Endodermal cell (in vitro differentiated cells): ENCODE data around the gene DGKD. TPM values are rescaled to one million over a fixed set of nuclear protein-coding genes. Genes with fewer than 3 reads are reported as not detected.

Experiments used
- DNase-seq: peaks from one replicate; pipeline ENCODE4 v3.0.0-alpha.2; 2017
- H3K27ac ChIP-seq: 2 replicates; pipeline ENCODE4 v1.5.1; 2013; ENCODE audit warnings: mild to moderate bottlenecking, low read depth, low read length, moderate library complexity
- H3K27me3 ChIP-seq: 2 replicates; pipeline ENCODE4 v1.6.1; 2013; ENCODE audit warnings: mild to moderate bottlenecking, low read length, moderate library complexity; ENCODE audit not compliant: insufficient read depth, control insufficient read depth, poor library complexity, severe bottlenecking
- H3K36me3 ChIP-seq: 2 replicates; pipeline ENCODE4 v1.7.0; 2013; ENCODE audit warnings: mild to moderate bottlenecking, low read length, moderate library complexity; ENCODE audit not compliant: control insufficient read depth, insufficient read depth
- H3K4me1 ChIP-seq: one replicate; pipeline ENCODE4 v1.7.0; 2013; ENCODE audit warnings: low read length; ENCODE audit not compliant: control insufficient read depth, insufficient read depth
- H3K4me3 ChIP-seq: 2 replicates; pipeline ENCODE4 v1.5.1; 2013; ENCODE audit warnings: mild to moderate bottlenecking, low read length, moderate library complexity
- H3K9ac ChIP-seq: 2 replicates; pipeline ENCODE4 v1.6.1; 2013; ENCODE audit warnings: mild to moderate bottlenecking, low read length, moderate library complexity; ENCODE audit not compliant: poor library complexity, severe bottlenecking; ENCODE audit errors: extremely low read depth
- H3K9me3 ChIP-seq: 2 replicates; pipeline ENCODE4 v1.6.1; 2013; ENCODE audit warnings: mild to moderate bottlenecking, low read length, moderate library complexity; ENCODE audit not compliant: control insufficient read depth
- H3K27ac Mint-ChIP-seq: 2 replicates; pipeline ENCODE4 v1.8.0; 2020; ENCODE audit warnings: mixed read lengths
- H3K27me3 Mint-ChIP-seq: 2 replicates; pipeline ENCODE4 v1.8.0; 2021; ENCODE audit warnings: mild to moderate bottlenecking, mixed read lengths; ENCODE audit not compliant: insufficient read depth
- H3K36me3 Mint-ChIP-seq: 2 replicates; pipeline ENCODE4 v1.8.0; 2020; ENCODE audit warnings: low read depth, mixed read lengths
- H3K4me1 Mint-ChIP-seq: 2 replicates; pipeline ENCODE4 v1.8.0; 2020; ENCODE audit warnings: mixed read lengths
- H3K4me3 Mint-ChIP-seq: 2 replicates; pipeline ENCODE4 v1.8.0; 2020; ENCODE audit warnings: mild to moderate bottlenecking, moderate library complexity, mixed read lengths
- H3K9me3 Mint-ChIP-seq: 2 replicates; pipeline ENCODE4 v1.8.0; 2020; ENCODE audit warnings: mild to moderate bottlenecking, mixed read lengths
- WGBS, 2 experiments: methylation state at CpG; one replicate each; pipeline versions ENCODE4 v1.1.5 to v1.1.7; 2013; ENCODE audit warnings: missing lambda C conversion rate in 2 of 2, mixed read lengths in 1 of 2; ENCODE audit not compliant: insufficient coverage in 1 of 2, insufficient read length in 1 of 2; 5-methylcytosine and 5-hydroxymethylcytosine counted together
- total RNA-seq, 2 donors: library from RNA; stranded (reverse); fragmentation: NEBNext Ultra II Directional in 1 of 2; extraction: Animal tissue kit (Norgen Biotek cat#: 25700) in 1 of 2; gene quantifications; 2 replicates in 1 of 2; 3 replicates in 1 of 2; pipeline ENCODE4 v1.2.1, GENCODE V29; 2021
- TF ChIP-seq, protein P1 (sequence below): fragments of 200-600 bp; sonication (generic); conservative IDR thresholded peaks from 2 replicates; pipeline ENCODE4 v1.5.0; 2021; ENCODE audit warnings: antibody characterized with exemption, mild to moderate bottlenecking

The DGKD gene
- total RNA-seq, 2 donors from 2014 or later = 39.2 to 46.9 TPM

DNA sequence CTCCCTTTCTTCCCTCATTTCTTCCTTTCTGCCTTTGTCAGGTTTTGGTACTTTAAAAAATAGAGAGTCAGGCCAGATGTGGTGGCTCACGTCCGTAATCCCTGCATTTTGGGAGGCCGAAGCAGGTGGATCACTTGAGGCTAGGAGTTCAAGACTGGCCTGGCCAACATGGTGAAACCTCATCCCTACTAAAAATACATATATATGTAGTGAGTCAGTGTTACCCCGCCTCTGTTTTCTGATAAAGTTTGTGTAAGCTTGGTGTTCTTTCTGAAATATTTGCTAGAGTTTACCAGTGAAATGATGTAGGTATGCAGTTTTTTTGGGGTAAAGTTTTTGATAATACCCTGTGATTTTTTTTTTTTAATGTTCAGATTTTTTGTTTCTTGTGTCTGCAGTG is 58.8 kb downstream of the DGKD start:
- Mint-ChIP-seq H3K27me3 (peaks cover 2% of the 10 kb centered on the region), H3K36me3 (peaks cover 17% of the 10 kb centered on the region), H3K4me1 (peaks cover 46% of the 10 kb centered on the region), H3K9me3 (peaks cover 32% of the 10 kb centered on the region), H3K4me3 (no peak overlapping the region), H3K27ac (no peak overlapping the region)
- Histone ChIP-seq H3K4me3 (peak overlapping the region; percentile 67), H3K27me3 (no peaks in the 10 kb centered on the region), H3K36me3 (no peaks in the 10 kb centered on the region), H3K4me1 (peaks cover 11% of the 10 kb centered on the region), H3K9me3 (peaks cover 29% of the 10 kb centered on the region), H3K27ac (no peak overlapping the region), H3K9ac (no peak overlapping the region)
- TF ChIP-seq, protein P1, sequence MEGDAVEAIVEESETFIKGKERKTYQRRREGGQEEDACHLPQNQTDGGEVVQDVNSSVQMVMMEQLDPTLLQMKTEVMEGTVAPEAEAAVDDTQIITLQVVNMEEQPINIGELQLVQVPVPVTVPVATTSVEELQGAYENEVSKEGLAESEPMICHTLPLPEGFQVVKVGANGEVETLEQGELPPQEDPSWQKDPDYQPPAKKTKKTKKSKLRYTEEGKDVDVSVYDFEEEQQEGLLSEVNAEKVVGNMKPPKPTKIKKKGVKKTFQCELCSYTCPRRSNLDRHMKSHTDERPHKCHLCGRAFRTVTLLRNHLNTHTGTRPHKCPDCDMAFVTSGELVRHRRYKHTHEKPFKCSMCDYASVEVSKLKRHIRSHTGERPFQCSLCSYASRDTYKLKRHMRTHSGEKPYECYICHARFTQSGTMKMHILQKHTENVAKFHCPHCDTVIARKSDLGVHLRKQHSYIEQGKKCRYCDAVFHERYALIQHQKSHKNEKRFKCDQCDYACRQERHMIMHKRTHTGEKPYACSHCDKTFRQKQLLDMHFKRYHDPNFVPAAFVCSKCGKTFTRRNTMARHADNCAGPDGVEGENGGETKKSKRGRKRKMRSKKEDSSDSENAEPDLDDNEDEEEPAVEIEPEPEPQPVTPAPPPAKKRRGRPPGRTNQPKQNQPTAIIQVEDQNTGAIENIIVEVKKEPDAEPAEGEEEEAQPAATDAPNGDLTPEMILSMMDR = no peak
- no peak for DNase-seq
- 97 to 100% methylated on average over 2 to 4 of the region's 4 CpGs for WGBS, 2 experiments

DNA sequence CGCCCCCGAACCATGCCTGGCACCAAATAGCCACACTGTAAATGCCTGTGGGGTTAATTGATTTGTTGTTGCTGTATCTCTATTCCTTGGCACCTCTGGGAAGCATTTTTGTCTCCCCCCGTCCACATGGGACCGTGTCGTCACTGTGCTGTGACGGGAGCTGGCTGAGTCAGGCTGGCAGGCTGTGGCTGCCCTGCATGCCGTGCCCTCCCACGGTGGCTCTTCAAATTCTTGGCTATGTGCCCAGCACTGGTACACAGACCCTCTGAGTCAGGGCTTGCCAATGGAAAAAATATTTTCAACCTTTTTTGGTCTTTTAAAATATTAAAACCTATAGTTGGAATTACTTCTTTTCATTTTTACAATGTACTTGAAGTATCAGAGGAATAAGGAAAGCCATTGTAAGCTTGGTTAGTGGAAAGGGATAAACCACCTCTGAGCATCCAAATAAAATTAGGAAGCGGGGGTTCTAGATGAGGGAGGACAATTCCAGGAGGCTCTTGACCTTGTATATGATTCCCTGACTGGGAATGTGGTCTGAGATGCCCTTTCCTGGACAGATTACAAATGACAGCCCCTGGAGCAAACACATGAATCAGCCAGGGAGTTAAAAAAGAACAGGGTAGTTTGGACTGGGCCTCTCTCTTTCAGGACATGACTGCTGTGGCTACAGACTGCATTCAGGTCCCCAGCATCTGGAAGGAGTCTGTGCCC is 59.4 kb downstream of the DGKD start:
- DNase-seq = no peak
- H3K36me3 Mint-ChIP-seq = peaks cover 18% of the 10 kb centered on the region
- H3K27me3 Mint-ChIP-seq = peaks cover 2% of the 10 kb centered on the region
- H3K4me1 Mint-ChIP-seq = peaks cover 45% of the 10 kb centered on the region
- WGBS, 2 experiments = 96 to 100% methylated on average over 1 to 9 of the region's 9 CpGs
- H3K27me3 ChIP-seq = no peaks in the 10 kb centered on the region
- peaks cover 6% of the 10 kb centered on the region for H3K4me1 ChIP-seq
- no peak overlapping the region for H3K9ac ChIP-seq
- H3K9me3 ChIP-seq = peaks cover 29% of the 10 kb centered on the region
- H3K27ac Mint-ChIP-seq = no peak overlapping the region
- no peak overlapping the region for H3K4me3 ChIP-seq
- TF ChIP-seq, protein P1 = no peak
- H3K4me3 Mint-ChIP-seq = no peak overlapping the region
- H3K27ac ChIP-seq = no peak overlapping the region
- peaks cover 32% of the 10 kb centered on the region for H3K9me3 Mint-ChIP-seq
- no peaks in the 10 kb centered on the region for H3K36me3 ChIP-seq

DNA sequence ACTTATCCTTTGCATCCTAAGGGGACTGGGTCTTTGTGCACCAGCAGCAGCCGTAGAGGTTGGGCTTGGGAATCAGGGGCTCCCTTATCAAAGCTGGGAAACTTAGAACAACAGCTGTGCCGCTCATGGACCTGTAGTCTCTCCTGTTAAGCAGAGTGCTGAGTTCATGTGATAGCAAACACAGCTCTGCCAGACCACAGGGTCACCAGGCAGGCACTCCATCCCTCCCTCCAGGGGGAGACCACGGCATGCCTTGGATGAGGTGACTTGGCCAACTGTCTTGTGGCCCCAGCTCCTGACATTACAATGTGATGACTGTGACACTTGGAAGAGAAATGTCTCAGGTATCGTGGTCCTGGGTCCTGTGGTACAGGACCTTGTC is 60.0 kb downstream of the DGKD start:
- Mint-ChIP-seq H3K36me3 (peaks cover 24% of the 10 kb centered on the region), H3K9me3 (peaks cover 32% of the 10 kb centered on the region), H3K4me3 (no peak overlapping the region), H3K4me1 (peaks cover 41% of the 10 kb centered on the region), H3K27me3 (peaks cover 2% of the 10 kb centered on the region), H3K27ac (no peak overlapping the region)
- Histone ChIP-seq H3K36me3 (no peaks in the 10 kb centered on the region), H3K4me1 (peaks cover 5% of the 10 kb centered on the region), H3K27ac (no peak overlapping the region), H3K9ac (no peak overlapping the region), H3K4me3 (no peak overlapping the region), H3K9me3 (peaks cover 29% of the 10 kb centered on the region), H3K27me3 (no peaks in the 10 kb centered on the region)
- WGBS, 2 experiments = 92 to 100% methylated on average over 3 to 4 of the region's 4 CpGs
- TF ChIP-seq, protein P1 = no peak
- DNase-seq = no peak
